A673 (cell line): ENCODE results near the gene CYTH1. TPM values are rescaled to one million over a fixed set of nuclear protein-coding genes. Genes with fewer than 3 reads are reported as not detected.

ENCODE experiments used
- BruUV-seq: library from RNA; stranded (reverse); fragments of 400-500 nt; replicated peaks from 2 replicates; lab custom pipeline; 2021; lab: Mats Ljungman, UMichigan
- CTCF ChIA-PET: fragments of 300-600 bp; sonication (Branson Sonifier 250); formaldehyde crosslinking; loops from one replicate; lab custom pipeline; 2022; ENCODE audit warnings: antibody characterized with exemption; lab: Charles Lee
- POLR2A ChIA-PET: fragments of 300-600 bp; sonication (Branson Sonifier 250); formaldehyde crosslinking; loops from one replicate; lab custom pipeline; 2022; ENCODE audit warnings: antibody characterized with exemption; ENCODE audit not compliant: low non-redundant PET; lab: Charles Lee
- DNase-seq: peaks from one replicate; pipeline ENCODE4 v3.0.0-alpha.2; 2015; ENCODE audit warnings: low spot score
- H3K27ac ChIP-seq: fragments of 200-600 bp; sonication (generic); 2 replicates; pipeline ENCODE4 v1.5.1; 2016; ENCODE audit warnings: mixed run types, low read depth, mild to moderate bottlenecking, mixed read lengths, antibody characterized with exemption, low read length; ENCODE audit not compliant: poor library complexity, severe bottlenecking
- H3K27me3 ChIP-seq: fragments of 200-600 bp; sonication (generic); replicated peaks from 2 replicates; pipeline ENCODE4 v1.6.1; 2017; ENCODE audit warnings: mixed run types, low read depth, mild to moderate bottlenecking, mixed read lengths, antibody characterized with exemption, low read length; ENCODE audit not compliant: insufficient read depth, poor library complexity
- H3K36me3 ChIP-seq: fragments of 200-600 bp; sonication (generic); 2 replicates; pipeline ENCODE4 v1.6.1; 2016; ENCODE audit warnings: mixed run types, mild to moderate bottlenecking, mixed read lengths, antibody characterized with exemption, low read length; ENCODE audit not compliant: insufficient read depth, poor library complexity, severe bottlenecking
- H3K4me1 ChIP-seq: fragments of 200-600 bp; sonication (generic); 2 replicates; pipeline ENCODE4 v1.6.1; 2017; ENCODE audit warnings: mixed run types, mild to moderate bottlenecking, mixed read lengths, antibody characterized with exemption, low read length; ENCODE audit not compliant: insufficient read depth, poor library complexity, severe bottlenecking
- H3K4me3 ChIP-seq: fragments of 200-600 bp; sonication (generic); 2 replicates; pipeline ENCODE4 v1.5.1; 2016; ENCODE audit warnings: low read depth, mixed run types, mild to moderate bottlenecking, mixed read lengths, low read length; ENCODE audit not compliant: poor library complexity, severe bottlenecking
- H3K9me3 ChIP-seq: fragments of 200-600 bp; sonication (generic); 2 replicates; pipeline ENCODE4 v1.6.1; 2016; ENCODE audit warnings: mixed run types, low read depth, mild to moderate bottlenecking, mixed read lengths, antibody characterized with exemption, low read length; ENCODE audit not compliant: poor library complexity, severe bottlenecking
- CTCF ChIP-seq: fragments of 300-800, 200-600 bp; sonication (generic); conservative IDR thresholded peaks from 2 replicates; pipeline ENCODE4 v1.5.1; 2017; ENCODE audit warnings: low read depth, mild to moderate bottlenecking, antibody characterized with exemption, low read length, moderate library complexity, mixed read lengths
- EZH2 ChIP-seq: fragments of 200-600 bp; sonication (generic); IDR thresholded peaks from 2 replicates; pipeline ENCODE4 v1.6.1; 2017; ENCODE audit warnings: borderline replicate concordance, low read depth, mild to moderate bottlenecking, mixed read lengths, antibody characterized with exemption, low read length; ENCODE audit not compliant: poor library complexity, severe bottlenecking
- intact Hi-C: fragments of 100-400 bp; cut with micrococcal nuclease; formaldehyde crosslinking; loops from one replicate; pipeline ENCODE4 v1.10.0; 2022; ENCODE audit not compliant: unreplicated experiment
- total RNA-seq: library from RNA; stranded (reverse); gene quantifications from 2 replicates; pipeline ENCODE4 v1.2.3, GENCODE V29; 2021

CYTH1 gene
- total RNA-seq, 1 experiment from 2014 or later = 17.9 TPM

DNA sequence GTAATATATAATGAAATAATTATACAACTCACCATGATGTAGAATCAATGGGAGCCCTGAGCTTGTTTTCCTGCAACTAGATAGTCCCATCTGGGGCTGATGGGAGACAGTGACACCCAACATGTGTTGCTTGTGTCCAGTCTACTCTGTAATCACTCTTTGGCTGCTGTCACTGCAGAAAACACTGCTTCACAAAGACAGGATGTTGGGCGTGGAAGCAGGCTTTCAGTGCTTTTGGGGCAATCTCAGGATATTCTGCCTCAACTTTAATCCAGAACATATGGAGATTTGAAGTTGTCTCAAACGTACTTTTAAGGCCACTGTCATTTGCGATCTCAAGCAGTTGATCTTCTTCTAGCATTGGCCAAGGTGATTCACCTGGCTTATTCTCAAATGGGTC, 94.9 kb downstream of the CYTH1 start:
- no peak overlapping the region for H3K4me3 ChIP-seq
- DNase-seq = no peak
- H3K9me3 ChIP-seq = no peaks in the 10 kb centered on the region
- H3K27me3 ChIP-seq = no peaks in the 10 kb centered on the region
- TF ChIP-seq CTCF (no peak), EZH2 (no peak)
- no peaks in the 10 kb centered on the region for H3K36me3 ChIP-seq
- H3K4me1 ChIP-seq = no peaks in the 10 kb centered on the region
- ChIA-PET CTCF (no interaction called here), POLR2A (no interaction called here)
- H3K27ac ChIP-seq = no peak overlapping the region
- intact Hi-C loops = no loop called here
- no TSS peak for BruUV-seq

- H3K9me3 ChIP-seq = no peaks in the 10 kb centered on the region
- no peak for DNase-seq
- H3K4me1 ChIP-seq = no peaks in the 10 kb centered on the region
- ChIA-PET POLR2A (interaction anchor here (0.6 kb wide), 1 partner anchor 281 kb away, joined by 21 read pairs; no protein-coding TSS in a partner anchor), CTCF (no interaction called here)
- H3K27me3 ChIP-seq = no peaks in the 10 kb centered on the region
- peaks cover 9% of the 10 kb centered on the region for H3K36me3 ChIP-seq
- TF ChIP-seq CTCF (no peak), EZH2 (no peak)
- intact Hi-C loops = no loop called here
- no peak overlapping the region for H3K27ac ChIP-seq
- H3K4me3 ChIP-seq = no peak overlapping the region
- no TSS peak for BruUV-seq
Measured at GRCh38 chr17:78684026-78684425, 98.0 kb downstream of the CYTH1 start.

GRCh38 chr17:78683408-78683961, 98.6 kb downstream of the CYTH1 start:
- no peak for TF ChIP-seq EZH2
- intact Hi-C loops = no loop called here
- H3K4me1 ChIP-seq = no peaks in the 10 kb centered on the region
- H3K27ac ChIP-seq = no peak overlapping the region
- ChIA-PET POLR2A (no interaction called here), CTCF (no interaction called here)
- H3K27me3 ChIP-seq = no peaks in the 10 kb centered on the region
- BruUV-seq = no TSS peak
- no peaks in the 10 kb centered on the region for H3K9me3 ChIP-seq
- H3K36me3 ChIP-seq = peaks cover 10% of the 10 kb centered on the region
- no peak overlapping the region for H3K4me3 ChIP-seq
- no peak for DNase-seq

DNA sequence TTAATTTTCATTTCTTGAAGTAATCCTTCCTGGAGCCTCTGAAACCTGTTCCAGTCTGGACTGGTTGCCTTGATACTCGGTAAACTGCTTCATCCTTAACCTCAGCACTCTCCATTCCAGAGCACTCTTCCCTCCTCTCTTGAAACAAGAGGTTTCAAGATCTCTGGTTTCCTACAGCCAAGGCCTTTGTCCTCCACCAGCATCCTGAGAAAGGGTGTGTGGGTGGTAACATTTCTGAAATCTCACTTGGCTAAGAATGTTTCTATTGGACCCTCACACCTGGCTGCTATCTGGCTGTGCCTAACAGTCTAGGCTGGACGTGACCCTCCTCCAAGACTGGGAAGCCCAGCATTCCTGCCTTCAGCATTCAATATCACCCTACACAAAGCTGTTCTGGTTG, 99.7 kb downstream of the CYTH1 start:
- Histone ChIP-seq H3K9me3 (no peaks in the 10 kb centered on the region), H3K4me3 (no peak overlapping the region), H3K4me1 (no peaks in the 10 kb centered on the region), H3K27me3 (no peaks in the 10 kb centered on the region), H3K27ac (no peak overlapping the region), H3K36me3 (peaks cover 10% of the 10 kb centered on the region)
- DNase-seq = no peak
- intact Hi-C loops = no loop called here
- POLR2A ChIA-PET = no interaction called here
- no TSS peak for BruUV-seq
- TF ChIP-seq CTCF = no peak
- no peak for TF ChIP-seq EZH2
- CTCF ChIA-PET = no interaction called here
